ENCODE results near the gene AKAP12.

DNA sequence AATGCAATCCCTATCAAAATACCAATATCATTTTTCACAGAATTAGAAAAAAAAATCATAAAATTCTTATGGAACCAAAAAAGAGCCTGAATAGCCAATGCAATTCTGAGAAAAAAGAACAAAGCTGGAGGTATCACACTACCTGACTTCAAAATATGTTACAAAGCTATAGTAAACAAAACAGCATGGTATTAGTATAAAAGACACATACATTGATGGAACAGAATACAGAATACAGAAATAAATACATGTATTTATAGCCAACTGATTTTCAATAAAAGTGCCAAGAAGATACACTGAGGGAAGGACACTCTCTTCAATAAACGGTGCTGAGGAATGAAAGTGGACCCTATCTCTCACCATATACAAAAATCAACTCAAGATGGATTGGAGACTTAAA, 28.7 kb upstream of the AKAP12 start:
- TF ChIP-seq, protein P1, sequence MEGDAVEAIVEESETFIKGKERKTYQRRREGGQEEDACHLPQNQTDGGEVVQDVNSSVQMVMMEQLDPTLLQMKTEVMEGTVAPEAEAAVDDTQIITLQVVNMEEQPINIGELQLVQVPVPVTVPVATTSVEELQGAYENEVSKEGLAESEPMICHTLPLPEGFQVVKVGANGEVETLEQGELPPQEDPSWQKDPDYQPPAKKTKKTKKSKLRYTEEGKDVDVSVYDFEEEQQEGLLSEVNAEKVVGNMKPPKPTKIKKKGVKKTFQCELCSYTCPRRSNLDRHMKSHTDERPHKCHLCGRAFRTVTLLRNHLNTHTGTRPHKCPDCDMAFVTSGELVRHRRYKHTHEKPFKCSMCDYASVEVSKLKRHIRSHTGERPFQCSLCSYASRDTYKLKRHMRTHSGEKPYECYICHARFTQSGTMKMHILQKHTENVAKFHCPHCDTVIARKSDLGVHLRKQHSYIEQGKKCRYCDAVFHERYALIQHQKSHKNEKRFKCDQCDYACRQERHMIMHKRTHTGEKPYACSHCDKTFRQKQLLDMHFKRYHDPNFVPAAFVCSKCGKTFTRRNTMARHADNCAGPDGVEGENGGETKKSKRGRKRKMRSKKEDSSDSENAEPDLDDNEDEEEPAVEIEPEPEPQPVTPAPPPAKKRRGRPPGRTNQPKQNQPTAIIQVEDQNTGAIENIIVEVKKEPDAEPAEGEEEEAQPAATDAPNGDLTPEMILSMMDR (optimal IDR thresholded peaks at IDR 0.05 in 1 of 3, IDR thresholded peaks at IDR 0.05 in 1 of 3, conservative IDR thresholded peaks at IDR 0.05 in 1 of 3; ENCODE audit: extremely low read depth in 1 of 3, insufficient read depth in 2 of 3, low read length in 3 of 3), result no peak
- TF ChIP-seq EZH2 (IDR thresholded peaks at IDR 0.05; ENCODE audit: low read length), result no peak
